Hippocampal formation (tissue), 2 donors: ENCODE results near the gene KDM4C.

Experiments used
- DNase-seq, 2 donors: peaks; one replicate each; lab custom pipeline; 2025; lab: John Stamatoyannopoulos, UW

KDM4C gene

GRCh38 chr9:6904371-6904770, 146.6 kb downstream of the KDM4C start:
- no peak for DNase-seq

- DNase-seq, result no peak
Observed at GRCh38 chr9:6905850-6906375, 148.1 kb downstream of the KDM4C start.

GRCh38 chr9:6907772-6908381, 150.1 kb downstream of the KDM4C start:
- DNase-seq, result peak in 1 of 2 donors; percentile 63

GRCh38 chr9:6909181-6909580, 151.4 kb downstream of the KDM4C start:
- no peak for DNase-seq

GRCh38 chr9:6910032-6910431, 152.3 kb downstream of the KDM4C start:
- no peak for DNase-seq

GRCh38 chr9:6910497-6910896, 152.7 kb downstream of the KDM4C start:
- no peak for DNase-seq

GRCh38 chr9:6911901-6912638, 154.3 kb downstream of the KDM4C start:
- DNase-seq, result peak in 1 of 2 donors; percentile 21

- no peak for DNase-seq
Observed at GRCh38 chr9:6915635-6916034, 157.9 kb downstream of the KDM4C start.

GRCh38 chr9:6917162-6917561, 159.4 kb downstream of the KDM4C start:
- no peak for DNase-seq

- no peak for DNase-seq
Observed at GRCh38 chr9:6920041-6920440, 162.3 kb downstream of the KDM4C start.

- no peak for DNase-seq
Observed at GRCh38 chr9:6921315-6921714, 163.5 kb downstream of the KDM4C start.

GRCh38 chr9:6922124-6922676, 164.4 kb downstream of the KDM4C start:
- no peak for DNase-seq

GRCh38 chr9:6922680-6923079, 164.9 kb downstream of the KDM4C start:
- DNase-seq, result no peak

- DNase-seq, result no peak
Observed at GRCh38 chr9:6923086-6923485, 165.3 kb downstream of the KDM4C start.

GRCh38 chr9:6924149-6924548, 166.4 kb downstream of the KDM4C start:
- DNase-seq, result no peak

GRCh38 chr9:6924988-6925563, 167.3 kb downstream of the KDM4C start:
- DNase-seq, result peak in 1 of 2 donors; percentile 44

- no peak for DNase-seq
Observed at GRCh38 chr9:6925836-6926235, 168.1 kb downstream of the KDM4C start.

GRCh38 chr9:6926436-6926835, 168.7 kb downstream of the KDM4C start:
- DNase-seq, result no peak

- no peak for DNase-seq
Observed at GRCh38 chr9:6927838-6928237, 170.1 kb downstream of the KDM4C start.

GRCh38 chr9:6928863-6929262, 171.1 kb downstream of the KDM4C start:
- DNase-seq, result no peak

- no peak for DNase-seq
Observed at GRCh38 chr9:6929441-6930215, 171.9 kb downstream of the KDM4C start.

GRCh38 chr9:6930827-6931226, 173.1 kb downstream of the KDM4C start:
- DNase-seq, result no peak
